ENCODE data around the gene CPTP. TPM values are rescaled to one million over a fixed set of nuclear protein-coding genes. Genes with fewer than 3 reads are reported as not detected.

The CPTP gene
- total and polyA plus RNA-seq, 2 of the 13 experiments (the other 11 are each of a cell fraction or from before 2014, with no cell fraction given): 5.5 to 9.3 TPM

- no peak for TF ChIP-seq ZNF782 (CRISPR knock-in tag; IDR thresholded peaks at IDR 0.05; ENCODE audit: borderline replicate concordance)
- TF ChIP-seq THYN1 (CRISPR knock-in tag; IDR thresholded peaks at IDR 0.05; ENCODE audit: borderline replicate concordance, low read depth): no peak
These were observed 16.4 kb downstream of the CPTP start (continued) for GRCh38 chr1:1340791-1341548.

GRCh38 chr1:1341549-1342021 lies 17.0 kb downstream of the CPTP start:
- no peaks in the 10 kb centered on the region for H3K9me3 ChIP-seq (ENCODE audit: low read length)
- in situ Hi-C loops (cut with HindIII; ENCODE audit: extremely low pct_ligation_motif_present, low pct_unique_long_range_greater_than_20kb): no loop called here
- no peak overlapping the region for H3K27ac ChIP-seq (ENCODE audit: extremely low read length, insufficient read depth, low read length)
- H3K79me2 ChIP-seq (ENCODE audit: insufficient read depth, low read length): peaks cover 27% of the 10 kb centered on the region
- no peak overlapping the region for H3K4me2 ChIP-seq (ENCODE audit: low read depth, low read length)
- no peaks in the 10 kb centered on the region for H3K27me3 ChIP-seq (ENCODE audit: control insufficient read depth in 1 of 2, insufficient read depth in 2 of 2, low read length in 2 of 2)
- H3K4me3 ChIP-seq (replicated peaks in 1 of 3; ENCODE audit: insufficient read depth in 1 of 3, low read depth in 2 of 3, low read length in 3 of 3): no peak overlapping the region
- FAIRE-seq: no peak
- H4K20me1 ChIP-seq (ENCODE audit: insufficient read depth, low read length): peaks cover 18% of the 10 kb centered on the region; the same call in 1 of the 2 replicates
- WGBS (ENCODE audit: low lambda C conversion rate): 100% methylated on average over 6 of the region's 17 CpGs
- H2AFZ ChIP-seq (ENCODE audit: low read length): no peak overlapping the region
- no peak overlapping the region for H3K9ac ChIP-seq (ENCODE audit: insufficient read depth, low read depth, low read length)
- CTCF ChIA-PET (ENCODE audit: low intra/inter-chr PET ratio, low total read pairs): no interaction called here
- H3K36me3 ChIP-seq (replicated peaks in 1 of 2; ENCODE audit: control insufficient read depth in 1 of 2, insufficient read depth in 2 of 2, low read length in 2 of 2): peaks cover 13 to 26% of the 10 kb centered on the region in 2 experiments
- no TSS peak for BruUV-seq (replicated peaks)
- POLR2A ChIA-PET: no interaction called here
- TF ChIP-seq TCF7L2 (IDR thresholded peaks at IDR 0.05; ENCODE audit: low read depth, low read length): no peak
- TF ChIP-seq EP300 (IDR thresholded peaks at IDR 0.05; ENCODE audit: low read depth in 2 of 2, low read length in 2 of 2): no peak
- TF ChIP-seq EP300 (CRISPR knock-in tag; IDR thresholded peaks at IDR 0.05; ENCODE audit: borderline replicate concordance): no peak
- no peak for TF ChIP-seq ZNF138 (CRISPR knock-in tag; IDR thresholded peaks at IDR 0.05; ENCODE audit: low read depth)
- no peak for TF ChIP-seq ARID2 (CRISPR knock-in tag; IDR thresholded peaks at IDR 0.05; ENCODE audit: borderline replicate concordance)
- TF ChIP-seq ETS1 (CRISPR knock-in tag; IDR thresholded peaks at IDR 0.05): no peak
- TF ChIP-seq RBM22 (optimal IDR thresholded peaks at IDR 0.05; ENCODE audit: low read length): peak; percentile 23
- DNase-seq (ENCODE audit: low spot score): no peak
- intact Hi-C loops (cut with micrococcal nuclease; ENCODE audit: unreplicated experiment): no loop called here
- H3K4me1 ChIP-seq (ENCODE audit: insufficient read depth, low read length): peaks cover 32% of the 10 kb centered on the region
- no peak for ATAC-seq
